Measurements from ENCODE around the gene DDA1.

DNA sequence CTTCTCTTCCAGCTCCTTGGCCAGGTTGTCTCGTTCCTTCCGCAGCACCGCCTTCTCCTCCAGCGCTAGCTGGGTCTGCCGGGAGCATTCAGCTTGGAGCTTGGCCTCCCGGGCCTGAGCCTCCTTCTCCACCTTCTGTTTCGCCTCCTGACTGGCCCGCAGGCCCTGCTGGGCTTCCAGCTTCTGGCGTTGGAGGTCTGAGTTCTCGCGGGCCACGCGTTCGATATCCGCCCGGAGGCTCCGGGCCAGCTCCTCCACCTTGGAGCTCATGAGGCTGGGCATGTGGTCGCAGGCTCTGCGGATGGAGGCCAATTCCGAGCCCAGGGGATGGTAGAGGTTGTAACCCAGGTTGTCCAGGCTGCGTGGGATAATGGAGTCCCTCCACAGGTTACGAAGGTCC, 56.0 kb downstream of the DDA1 start:
- TF ChIP-seq, protein P1, sequence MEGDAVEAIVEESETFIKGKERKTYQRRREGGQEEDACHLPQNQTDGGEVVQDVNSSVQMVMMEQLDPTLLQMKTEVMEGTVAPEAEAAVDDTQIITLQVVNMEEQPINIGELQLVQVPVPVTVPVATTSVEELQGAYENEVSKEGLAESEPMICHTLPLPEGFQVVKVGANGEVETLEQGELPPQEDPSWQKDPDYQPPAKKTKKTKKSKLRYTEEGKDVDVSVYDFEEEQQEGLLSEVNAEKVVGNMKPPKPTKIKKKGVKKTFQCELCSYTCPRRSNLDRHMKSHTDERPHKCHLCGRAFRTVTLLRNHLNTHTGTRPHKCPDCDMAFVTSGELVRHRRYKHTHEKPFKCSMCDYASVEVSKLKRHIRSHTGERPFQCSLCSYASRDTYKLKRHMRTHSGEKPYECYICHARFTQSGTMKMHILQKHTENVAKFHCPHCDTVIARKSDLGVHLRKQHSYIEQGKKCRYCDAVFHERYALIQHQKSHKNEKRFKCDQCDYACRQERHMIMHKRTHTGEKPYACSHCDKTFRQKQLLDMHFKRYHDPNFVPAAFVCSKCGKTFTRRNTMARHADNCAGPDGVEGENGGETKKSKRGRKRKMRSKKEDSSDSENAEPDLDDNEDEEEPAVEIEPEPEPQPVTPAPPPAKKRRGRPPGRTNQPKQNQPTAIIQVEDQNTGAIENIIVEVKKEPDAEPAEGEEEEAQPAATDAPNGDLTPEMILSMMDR (IDR thresholded peaks at IDR 0.05; ENCODE audit: low read length) = no peak
- TF ChIP-seq EZH2 (optimal IDR thresholded peaks at IDR 0.05; ENCODE audit: low read depth, low read length) (no peak), EZH2phosphoT487 (IDR thresholded peaks at IDR 0.05; ENCODE audit: low read length) (no peak)
